ENCODE measurements around the gene MAPK12.

The MAPK12 gene

DNA sequence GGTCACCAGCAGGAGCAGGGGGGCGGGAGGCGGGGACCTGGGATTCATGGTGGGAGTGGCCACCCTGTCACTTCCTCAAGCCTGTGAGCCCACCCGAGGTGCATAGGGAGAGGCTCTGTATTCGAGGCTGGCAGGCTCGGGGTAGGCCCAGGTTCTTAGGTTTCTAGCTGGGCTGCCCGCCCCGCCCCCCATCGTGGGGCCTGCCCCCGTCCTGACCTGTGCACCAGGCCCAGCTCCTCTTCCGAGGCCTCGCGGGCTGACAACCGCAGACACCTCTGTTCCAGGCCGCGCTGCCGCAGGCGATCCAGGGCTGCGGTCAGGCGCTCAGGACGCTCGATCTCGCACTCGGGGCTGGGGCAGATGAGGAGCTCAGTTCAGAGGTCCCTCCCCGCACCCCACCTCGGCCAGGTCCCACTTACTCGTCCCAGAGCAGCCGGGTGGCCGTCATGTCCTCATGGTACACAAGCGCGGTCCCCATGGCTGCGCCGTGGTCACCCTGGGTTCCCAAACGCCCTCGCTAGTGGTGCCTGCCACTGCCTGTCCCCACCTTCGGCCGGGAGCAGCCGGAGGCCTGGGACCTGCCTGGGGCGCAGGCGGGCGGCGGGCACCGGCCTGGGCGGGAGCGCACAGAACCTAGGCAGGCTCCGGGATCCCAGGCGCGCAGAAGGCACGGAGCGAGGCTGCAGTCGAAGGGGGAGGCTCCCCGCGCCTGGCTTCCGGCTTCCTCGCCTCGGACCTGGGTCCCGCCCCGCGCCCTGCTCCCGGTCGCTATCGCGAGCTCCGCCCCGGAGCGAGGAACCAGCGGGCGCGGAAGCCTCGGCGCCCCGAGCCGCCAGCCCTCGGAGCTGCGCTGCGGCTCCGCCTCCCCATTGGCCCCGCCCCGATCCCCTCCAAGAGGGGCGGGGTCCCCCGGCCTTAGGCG, 10.7 kb downstream of the MAPK12 start, which contains the start of gene HDAC10:
TSS of gene HDAC10 (minus strand) at position 711 of the 922 bp plus-strand sequence. CDS start at position 478, 233 bp downstream.
- DNase-seq = peak; percentile 85

DNA sequence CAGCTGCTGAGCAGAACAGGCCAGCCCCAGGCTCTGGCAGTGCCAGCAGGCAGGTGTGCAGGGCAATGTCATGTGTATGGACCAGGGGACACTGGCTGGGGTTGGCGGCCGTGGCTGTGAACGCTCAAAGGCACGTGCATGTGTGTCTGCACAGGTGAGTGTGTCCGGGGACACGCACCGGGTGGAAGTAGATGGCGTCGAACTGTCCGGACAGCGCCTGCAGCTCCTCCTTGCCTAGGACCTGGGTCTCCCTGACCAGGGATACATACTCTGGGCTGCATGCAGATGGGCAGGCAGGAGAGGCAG, 11.3 kb downstream of the MAPK12 start:
- no peak for DNase-seq

DNA sequence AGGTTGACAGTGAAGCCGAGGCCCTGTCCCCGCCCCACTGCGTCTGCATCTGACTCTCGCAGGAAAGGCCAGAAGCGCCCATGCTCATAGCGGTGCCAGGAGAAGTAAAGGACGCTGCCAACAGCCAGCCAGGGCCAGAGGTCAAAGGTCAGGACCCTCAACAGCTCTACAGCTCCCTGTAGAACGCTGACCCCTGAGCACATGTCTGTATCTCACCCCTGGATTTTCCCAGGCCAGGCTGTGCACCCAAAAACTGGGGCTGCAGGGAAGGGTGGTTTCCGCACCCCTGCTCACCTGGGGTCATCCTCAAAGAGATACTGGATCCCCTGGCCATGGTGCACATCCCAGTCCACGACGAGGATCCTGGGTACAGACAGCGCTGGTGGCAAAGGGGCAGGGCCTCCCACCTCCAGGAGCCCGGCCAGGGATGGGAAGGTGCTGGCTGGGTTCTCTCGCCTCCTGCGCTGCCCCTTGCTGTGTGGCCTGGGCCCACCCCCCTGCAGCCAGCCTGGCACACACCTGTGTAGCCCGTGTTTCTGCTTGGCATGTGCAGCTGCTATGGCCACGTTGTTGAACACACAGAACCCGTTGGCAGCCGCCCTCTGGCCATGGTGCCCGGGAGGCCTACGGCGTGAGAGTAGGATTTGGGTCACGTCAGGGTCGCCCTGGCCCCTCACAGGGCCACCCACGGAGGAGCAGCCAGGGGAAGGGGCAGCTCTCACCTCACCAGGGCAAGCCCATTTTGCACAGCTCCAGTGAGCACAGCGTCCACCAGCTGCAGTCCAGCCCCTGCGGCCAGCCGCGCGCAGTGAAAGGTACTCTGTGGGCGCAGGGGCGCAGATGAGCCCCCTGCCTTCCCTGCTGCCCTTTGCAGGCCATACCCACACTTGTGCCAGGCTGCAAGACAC, 11.9 kb downstream of the MAPK12 start:
- no peak for DNase-seq

DNA sequence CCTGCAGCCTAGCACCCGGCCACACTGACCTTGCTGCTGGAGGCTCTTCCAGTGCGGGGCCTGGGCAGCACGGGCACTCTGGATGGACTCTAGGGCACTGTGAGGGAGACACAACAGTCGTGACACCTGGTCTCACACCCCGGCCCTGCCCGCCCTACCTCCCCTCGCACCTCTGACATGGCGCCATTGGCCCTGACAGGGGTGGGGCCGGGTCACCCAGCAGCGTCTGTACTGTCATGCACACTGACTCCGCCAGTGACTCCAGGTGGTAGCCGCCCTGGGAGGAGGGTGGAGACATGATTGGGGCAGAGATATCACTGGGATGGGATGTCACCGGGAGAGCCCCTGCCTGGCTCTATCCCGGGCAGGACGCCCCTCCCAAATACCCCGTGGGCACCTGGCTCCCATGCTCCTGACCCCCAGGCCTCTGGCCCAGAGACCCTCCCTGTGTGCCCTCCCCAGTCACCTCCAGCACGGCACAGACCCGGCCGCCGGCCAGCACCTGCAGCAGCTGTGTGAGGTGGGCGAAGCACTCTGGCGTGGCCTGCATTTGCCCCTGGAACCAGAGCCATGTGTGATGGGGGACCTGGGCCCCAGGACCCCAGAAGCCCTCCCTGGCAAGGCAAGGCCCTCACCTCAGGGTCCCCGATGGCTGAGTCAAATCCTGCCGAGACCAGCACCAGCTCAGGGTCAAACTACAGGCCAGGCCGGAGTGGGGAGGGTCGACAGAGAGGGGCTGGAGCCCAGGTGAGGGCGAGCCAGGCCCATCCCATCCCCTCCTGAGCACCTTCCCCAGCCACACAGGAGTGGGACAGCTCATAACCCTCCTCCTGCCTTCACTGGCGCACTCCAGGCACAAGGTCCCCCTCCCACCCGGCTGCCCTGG, 13.0 kb downstream of the MAPK12 start:
- DNase-seq = no peak

DNA sequence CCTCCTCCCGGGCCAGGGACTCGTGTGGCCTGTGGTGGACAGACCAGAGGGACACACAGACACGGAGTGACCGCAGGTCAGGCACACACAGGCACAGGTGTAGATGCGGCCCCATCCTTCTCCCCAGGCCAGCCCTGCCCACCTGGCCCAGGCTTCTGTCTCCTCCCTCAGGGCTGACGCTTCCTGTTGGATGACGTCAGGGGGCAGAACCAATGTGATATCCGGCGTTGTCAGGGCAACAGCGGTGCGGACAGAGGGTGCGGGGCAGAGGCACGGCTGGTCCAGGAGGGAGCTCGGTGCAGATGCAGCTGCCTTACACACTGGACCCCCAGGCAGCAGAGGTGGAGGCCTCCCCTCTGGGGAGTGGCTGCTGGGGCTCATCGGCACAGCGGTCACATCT, 13.7 kb downstream of the MAPK12 start:
- DNase-seq = no peak

DNA sequence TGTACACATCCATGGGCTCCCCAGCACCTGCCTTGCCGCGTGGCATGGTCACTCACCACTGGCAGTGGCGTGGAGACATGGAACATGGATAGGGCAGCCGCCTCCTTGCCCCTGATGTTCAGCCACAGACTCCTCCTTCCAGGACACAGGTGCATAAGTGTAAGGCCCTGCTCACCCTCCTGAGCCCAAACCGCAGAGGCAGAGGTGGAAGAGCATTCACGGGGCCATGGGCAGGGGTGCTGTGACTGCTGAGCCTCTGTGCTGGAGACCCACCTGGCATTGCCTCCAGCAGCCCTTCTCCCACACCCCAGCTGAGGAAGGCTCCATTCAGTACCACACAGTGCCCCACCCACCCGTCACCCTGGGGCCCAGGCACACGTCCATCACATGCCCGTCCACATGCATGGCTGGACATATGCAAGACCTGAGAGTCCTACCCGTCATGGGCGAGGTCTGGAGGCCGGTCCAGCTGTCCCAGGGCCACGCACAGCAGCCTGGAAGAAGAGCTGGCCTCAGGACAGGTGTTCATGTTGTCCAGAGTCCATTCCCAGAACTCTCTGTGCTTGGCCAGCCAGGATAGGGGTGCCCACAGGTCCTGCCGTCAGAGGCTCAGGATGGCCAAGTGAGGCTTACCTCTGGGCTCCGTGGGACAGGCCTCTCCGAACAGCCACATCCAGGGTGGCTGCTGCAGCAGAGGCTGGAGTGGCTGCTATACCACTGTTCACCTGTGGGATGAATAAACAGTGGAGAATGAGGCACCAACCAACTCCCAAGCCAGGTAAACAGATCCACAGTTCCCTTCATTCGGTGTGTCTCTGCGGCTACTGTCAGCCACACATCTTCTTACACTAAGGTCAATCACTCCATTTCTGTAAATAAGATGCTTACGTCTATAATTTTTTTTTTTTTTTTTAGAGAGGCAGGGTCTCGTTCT, 15.0 kb downstream of the MAPK12 start:
- DNase-seq = no peak

DNA sequence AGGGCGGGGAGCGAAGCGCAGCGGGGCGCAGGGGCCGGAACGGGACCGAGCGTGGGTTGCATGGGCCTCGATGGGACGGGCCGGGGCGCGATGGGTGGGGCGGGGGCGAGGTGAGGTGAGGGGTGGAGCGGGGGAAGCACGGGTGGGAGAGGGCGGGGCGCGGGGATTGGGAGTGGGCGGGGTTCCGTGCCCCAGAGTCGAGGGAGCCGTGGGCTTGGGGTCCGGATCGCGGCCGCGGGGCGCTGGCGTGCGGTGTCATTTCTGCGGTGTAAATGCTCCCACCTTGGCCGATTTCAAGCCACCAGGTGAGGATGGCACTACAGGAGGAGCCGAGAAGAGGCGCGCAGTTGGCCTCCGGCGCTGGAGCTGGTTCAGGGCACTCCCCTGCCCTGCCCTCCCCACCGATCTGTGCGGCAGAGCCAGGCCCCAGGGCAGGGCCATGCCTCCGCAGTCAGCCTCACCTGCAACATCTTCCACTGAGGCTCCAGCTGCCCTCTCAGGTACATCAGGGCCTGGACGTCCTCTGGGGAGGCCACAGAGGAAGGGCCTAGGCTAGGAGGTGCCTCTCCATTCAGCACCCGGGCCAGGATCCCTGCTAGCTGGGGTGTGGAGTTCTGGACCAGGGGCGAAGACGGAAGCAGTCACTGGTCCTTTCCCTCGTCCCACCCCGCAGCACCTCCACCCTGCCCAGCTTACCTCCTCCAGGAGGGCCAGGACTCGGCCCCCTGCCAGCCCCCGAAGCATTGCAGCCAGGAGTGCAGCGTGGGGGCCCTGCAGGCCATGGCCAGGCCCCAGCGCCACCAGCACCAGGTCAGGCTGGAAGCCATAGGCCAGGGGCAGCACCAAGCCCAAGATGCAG, 16.0 kb downstream of the MAPK12 start:
- no peak for DNase-seq

DNA sequence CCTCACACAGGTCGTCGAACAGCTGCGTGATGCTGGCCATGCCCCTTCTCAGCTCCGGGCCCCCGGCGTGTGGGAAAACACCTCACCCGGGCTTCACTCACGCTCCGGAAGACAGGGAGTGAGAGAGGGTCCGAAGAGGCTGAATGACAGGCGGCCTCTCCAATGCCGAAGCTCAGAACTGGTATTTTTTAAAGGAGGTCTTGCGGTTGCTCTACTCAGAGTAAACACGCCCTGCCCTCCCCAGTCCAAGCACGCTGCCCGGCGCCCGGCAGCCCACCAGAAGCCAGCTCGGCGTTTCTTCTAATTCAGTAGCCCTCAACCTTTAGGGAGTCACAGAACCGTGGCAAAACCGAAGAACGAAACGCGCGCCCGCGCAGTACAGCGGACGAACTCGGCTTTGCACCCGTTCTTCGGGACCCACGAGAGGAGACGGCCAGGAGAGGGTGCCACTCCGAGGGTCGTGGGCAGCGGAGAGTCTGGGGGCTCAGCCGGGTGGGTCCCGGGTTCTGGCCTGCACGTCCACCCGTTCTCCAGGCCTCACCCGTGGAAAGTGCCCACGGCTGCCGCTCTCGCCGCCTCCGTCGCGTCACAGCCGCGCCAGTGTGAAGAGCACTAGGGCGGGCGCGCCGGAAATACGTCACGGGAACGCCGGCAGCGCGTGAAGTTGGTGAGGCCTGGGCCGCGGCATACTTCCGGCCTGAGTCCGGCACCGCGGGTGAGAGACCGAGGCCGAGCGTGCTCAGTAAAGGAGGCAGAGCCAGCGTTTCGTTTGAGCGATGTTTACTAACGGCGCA, 16.9 kb downstream of the MAPK12 start, which contains the start of gene TUBGCP6:
TSS of gene TUBGCP6 (minus strand) at position 604 of the 794 bp plus-strand sequence. CDS start at position 40, 564 bp downstream.
- peak; percentile 92 for DNase-seq

DNA sequence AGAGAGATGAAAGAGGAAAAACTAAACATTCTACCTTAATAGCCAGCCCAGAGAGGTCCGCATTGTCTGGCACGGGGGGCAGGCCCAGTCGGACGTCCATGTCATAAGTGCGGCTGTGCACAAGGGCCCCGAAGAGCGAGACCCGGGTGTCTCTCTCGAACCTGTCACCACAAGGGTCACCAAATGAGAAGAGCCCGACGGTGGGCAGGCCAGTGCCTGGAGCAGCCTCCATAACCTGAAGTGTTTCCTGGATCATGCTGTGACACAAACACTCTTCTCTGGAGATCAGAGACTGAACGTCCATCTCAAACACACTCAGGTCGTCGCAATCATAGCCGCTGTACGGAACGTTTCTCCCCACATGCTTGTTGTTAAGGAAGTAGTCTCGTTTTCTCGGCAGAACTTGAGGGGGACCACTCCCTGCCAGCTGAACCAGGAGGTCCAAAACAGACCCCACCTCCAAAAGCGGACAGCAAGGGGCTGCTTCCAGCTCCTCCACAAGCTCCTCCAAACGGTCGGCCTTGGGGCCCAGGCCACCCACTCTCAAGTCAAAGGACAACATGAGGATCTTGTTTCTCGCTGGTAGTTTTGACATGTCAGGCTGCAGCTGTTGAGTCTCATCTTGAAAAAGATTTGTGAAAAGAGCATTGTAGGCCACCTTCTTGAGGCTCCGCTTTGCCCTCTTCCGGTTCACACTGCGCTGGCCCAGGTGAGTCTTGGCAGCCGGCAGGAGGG, 17.6 kb downstream of the MAPK12 start:
- no peak for DNase-seq

DNA sequence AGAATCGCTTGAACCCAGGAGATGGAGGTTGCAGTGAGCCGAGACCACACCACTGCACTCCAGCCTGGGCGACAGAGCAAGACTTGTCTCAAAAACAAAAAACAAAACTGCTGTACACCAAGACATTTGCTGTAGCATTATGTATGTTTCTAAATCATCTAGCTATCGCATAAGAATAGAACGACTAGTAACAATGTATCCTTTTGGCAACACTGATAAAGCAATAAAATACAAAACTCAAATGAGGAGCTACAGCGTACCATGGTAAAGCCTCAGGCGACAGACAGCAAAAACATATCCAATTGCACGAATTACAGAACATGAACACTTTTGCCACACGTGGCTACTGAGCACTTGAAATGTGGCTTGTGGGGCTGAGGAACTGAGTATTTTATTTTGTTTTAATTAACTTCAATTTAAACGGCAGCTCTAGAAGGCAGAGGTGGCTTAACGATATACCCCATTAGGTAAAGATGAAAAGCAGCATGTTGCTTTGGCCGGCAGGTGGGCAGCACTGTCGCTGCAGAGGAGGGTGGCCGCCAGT, 19.0 kb downstream of the MAPK12 start:
- DNase-seq = no peak

DNA sequence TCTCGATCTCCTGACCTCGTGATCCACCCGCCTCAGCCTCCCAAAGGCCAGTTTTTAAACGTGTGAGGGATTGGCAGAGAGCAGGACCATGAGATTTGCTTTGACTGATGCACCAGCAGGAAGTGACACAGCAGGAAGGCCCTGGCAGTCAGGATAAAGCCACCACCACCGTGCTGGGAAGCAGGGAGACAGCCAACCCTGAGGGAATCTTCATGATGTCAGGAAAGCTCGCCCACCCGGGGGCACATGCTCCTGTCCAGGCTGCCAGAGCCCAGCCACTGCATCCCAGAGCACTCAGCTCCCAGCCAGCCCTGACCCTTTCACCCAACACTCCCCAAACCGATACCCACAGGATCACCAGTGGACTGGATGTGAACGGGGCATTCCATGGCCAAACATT, 22.7 kb downstream of the MAPK12 start:
- no peak for DNase-seq

DNA sequence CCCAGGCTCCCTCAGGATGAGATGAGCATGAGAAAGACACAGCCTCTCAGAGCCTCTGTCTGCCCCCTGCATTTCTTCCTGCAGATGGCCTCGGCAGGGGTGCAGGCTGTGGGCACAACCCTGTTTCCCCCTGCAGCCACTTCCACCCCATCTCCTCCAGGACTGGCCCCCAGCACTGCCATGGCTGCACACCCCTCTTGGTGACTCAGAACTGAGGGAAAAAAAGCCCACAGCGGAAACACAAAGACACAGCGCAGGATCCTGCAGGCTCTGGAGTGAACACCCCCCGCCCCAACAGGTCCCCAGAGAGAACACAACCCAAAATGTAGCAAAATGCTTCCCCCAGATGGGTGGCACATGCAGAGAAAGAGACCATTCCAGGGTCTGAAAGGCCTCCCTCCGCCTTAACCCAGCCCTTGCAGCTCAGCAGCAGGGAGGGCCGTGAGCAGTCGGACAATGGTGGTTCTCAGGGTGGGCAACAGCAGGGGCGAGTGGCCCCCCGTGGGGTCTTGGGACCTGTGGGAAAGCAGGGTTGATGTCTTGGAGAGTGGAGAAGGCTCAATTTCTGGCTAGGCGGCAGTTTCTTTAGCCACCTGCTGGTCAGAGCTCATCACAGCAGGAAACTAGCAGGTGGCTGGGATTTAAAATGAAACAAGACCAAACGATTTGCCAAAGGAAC, 24.6 kb downstream of the MAPK12 start:
- no peak for DNase-seq

DNA sequence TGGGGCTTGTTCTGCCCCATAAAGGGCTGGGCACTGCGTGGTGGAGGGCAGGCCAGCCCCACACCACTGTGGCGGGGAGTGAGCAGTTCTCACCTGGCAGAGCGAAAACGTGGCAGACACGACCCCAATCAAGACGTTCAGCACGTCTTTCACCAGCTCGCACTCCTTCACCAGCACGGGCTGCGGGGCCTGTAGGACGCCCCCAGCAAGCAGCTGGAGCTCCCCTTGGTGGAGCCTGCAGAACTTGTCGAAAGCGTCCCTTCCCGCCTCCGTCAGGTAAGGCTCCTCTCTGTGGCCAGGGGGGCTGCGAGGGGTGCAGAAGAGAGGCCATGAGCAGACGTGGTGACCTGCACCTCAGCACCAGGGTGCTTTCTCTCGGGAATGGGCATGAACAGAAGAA, 28.3 kb downstream of the MAPK12 start:
- DNase-seq = no peak

DNA sequence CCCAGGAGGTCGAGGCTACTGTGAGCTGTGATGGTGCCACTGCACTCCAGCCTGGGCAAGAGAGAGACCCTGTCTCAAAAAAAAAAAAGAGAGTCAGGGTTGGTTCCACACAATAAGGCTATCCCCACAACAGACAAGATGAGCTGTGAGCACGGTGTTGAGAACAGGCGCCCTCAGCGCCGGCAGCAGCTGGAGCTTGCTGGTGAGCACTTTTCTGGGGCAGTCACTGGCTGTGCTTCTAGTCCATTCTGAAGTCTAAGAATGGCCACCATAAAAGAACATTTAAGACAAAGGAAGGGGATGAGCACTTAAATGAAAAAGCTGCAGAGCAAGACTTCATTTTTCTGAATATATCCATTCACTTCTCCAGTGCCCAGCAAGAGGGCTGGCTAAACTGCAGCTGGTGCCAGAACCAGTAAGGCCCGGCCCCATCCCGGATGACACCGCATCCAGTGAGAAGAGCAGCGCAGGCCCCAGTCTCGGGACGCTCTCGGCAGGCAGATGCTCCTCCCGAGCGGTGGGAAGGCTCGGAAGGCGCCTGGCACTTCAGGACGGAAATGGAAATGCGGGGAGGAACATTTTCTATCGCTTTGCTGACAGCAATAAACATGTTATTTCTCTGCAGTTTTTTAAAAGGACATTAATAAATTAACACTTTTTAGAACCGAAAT, 28.9 kb downstream of the MAPK12 start:
- no peak for DNase-seq

DNA sequence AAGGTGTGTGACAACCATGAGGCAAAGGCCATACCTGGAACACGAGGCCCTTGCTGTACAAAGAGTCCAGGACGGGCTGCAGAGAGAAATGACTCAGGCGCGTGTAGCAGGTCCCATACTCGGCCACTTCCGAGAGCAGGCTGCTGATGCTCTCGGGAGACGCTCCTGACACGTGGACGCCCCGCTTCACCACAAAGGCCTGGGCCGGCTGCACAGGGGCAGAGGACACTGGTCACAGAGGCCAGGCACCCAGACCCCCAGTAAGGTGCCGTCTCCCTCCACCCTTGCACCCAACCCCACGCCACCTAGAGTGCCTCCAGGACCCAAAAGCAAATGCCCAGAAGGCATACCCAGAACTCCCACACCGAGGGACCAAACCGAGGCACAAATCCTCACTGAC, 32.1 kb downstream of the MAPK12 start:
- DNase-seq = no peak

DNA sequence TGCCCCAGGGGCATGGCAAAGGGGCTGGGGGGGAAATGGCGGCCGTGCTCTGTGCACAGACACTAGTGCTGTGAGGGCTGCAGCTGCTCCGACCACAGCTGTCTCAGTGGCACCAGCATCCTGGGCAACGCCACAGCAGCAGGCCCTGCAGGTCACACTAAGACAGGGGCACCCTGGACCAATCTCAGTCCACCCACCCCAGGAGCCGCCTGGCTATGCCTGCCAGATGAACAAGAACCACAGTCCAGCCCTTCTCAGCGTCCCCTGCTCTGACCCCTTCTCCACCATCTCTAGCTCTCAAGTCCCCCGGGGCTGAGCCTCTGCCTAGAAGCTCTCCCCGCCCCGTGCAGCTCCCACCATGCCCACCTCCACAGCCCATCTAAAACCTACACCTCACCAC, 33.1 kb downstream of the MAPK12 start:
- DNase-seq = no peak

DNA sequence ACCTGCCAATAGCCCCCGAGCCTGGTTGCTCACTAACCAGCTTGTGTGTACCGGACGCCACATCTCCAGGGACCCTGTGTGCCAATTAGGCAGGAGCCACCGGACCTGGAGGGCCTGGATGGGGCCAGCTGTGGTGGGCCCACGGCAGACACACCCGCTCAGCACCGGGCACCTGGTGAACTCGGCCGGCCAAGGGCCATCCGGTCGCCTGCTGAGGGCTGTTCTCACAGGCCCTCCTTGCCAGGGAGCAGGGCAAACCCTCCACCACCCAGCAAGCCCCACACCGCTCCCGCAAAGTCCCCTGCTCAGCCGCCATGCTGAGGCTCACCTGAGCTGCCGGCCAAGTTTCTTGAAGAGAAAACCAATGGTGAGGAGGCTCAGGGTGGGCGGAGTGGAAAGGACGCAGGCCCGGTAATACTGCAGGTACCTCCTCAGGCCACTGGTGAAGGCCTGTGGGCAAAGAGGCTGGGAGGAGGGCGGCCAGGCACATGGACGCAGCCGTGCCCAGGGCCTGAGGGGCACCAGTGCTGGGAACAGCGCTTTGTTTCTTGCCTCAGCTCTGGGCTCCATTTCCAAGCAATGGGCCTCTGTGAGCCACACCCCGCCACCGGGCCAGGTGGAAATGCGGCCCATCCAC, 33.8 kb downstream of the MAPK12 start:
- DNase-seq = no peak
